HEK293 (cell line): ENCODE results near the gene ARL15.
A peak's percentile ranks its signal among the peaks of the same experiment; 100 is the strongest.

Experiments used
- CTCF ChIA-PET: fragments of 350-600 bp; formaldehyde crosslinking; extraction: SDS; loops from one replicate; lab custom pipeline; 2021; ENCODE audit warnings: antibody characterized with exemption; lab: Yijun Ruan, JAX
- POLR2A ChIA-PET: fragments of 300-600 bp; formaldehyde crosslinking; extraction: SDS; loops from one replicate; lab custom pipeline; 2020; ENCODE audit warnings: antibody characterized with exemption, inconsistent platforms; lab: Yijun Ruan, JAX
- H3K27ac ChIP-seq: fragments of 200-500 bp; sonication (Bioruptor generic); 2 replicates; pipeline ENCODE4 v1.5.1; 2014; ENCODE audit warnings: low read depth, low read length, control low read depth, inconsistent platforms; ENCODE audit errors: extremely low read depth
- H3K36me3 ChIP-seq, 2 experiments: fragments of 200-500 bp in 1 of 2; sonication (Bioruptor generic) in 1 of 2; 1 replicate in 1 of 2; 2 replicates in 1 of 2; pipeline ENCODE4 v1.5.1; 2014 to 2017; ENCODE audit warnings: inconsistent platforms in 2 of 2, low read length in 2 of 2; ENCODE audit not compliant: control insufficient read depth in 2 of 2, insufficient read depth in 1 of 2
- H3K4me1 ChIP-seq: fragments of 200-500 bp; sonication (Bioruptor generic); 2 replicates; pipeline ENCODE4 v1.5.1; 2014; ENCODE audit warnings: mild to moderate bottlenecking, low read length, inconsistent platforms; ENCODE audit not compliant: control insufficient read depth, insufficient read depth
- H3K4me3 ChIP-seq: 2 replicates; pipeline ENCODE4 v1.5.1; 2011; ENCODE audit warnings: low read depth, mild to moderate bottlenecking, control low read depth, low read length, moderate library complexity
- H3K9me3 ChIP-seq: fragments of 200-500 bp; sonication (Bioruptor generic); 2 replicates; pipeline ENCODE4 v1.5.1; 2014; ENCODE audit warnings: low read depth, low read length, inconsistent platforms; ENCODE audit not compliant: control insufficient read depth, insufficient read depth
- HOXA7 ChIP-seq: sonication (generic); formaldehyde crosslinking; IDR thresholded peaks from 2 replicates; pipeline ENCODE4 v1.8.1; 2022; ENCODE audit warnings: missing genetic modification reagents, borderline replicate concordance
- KLF9 ChIP-seq: fragments of 450-650 bp; formaldehyde crosslinking; IDR thresholded peaks from 2 replicates; pipeline ENCODE4 v1.5.1; 2016; ENCODE audit warnings: missing biosample characterization, missing genetic modification characterization, low read depth
- ZBTB20 ChIP-seq: fragments of 450-650 bp; formaldehyde crosslinking; IDR thresholded peaks from 2 replicates; pipeline ENCODE4 v1.5.1; 2016; ENCODE audit warnings: missing biosample characterization, missing genetic modification characterization
- ZFHX2 ChIP-seq: fragments of 450-650 bp; formaldehyde crosslinking; conservative IDR thresholded peaks from 2 replicates; pipeline ENCODE4 v1.5.1; 2016; ENCODE audit warnings: missing biosample characterization, missing genetic modification characterization
- ZFP3 ChIP-seq: fragments of 450-650 bp; formaldehyde crosslinking; IDR thresholded peaks from 2 replicates; pipeline ENCODE4 v1.5.1; 2016; ENCODE audit warnings: low read depth, missing biosample characterization, missing genetic modification characterization
- ZNF121 ChIP-seq: fragments of 450-650 bp; formaldehyde crosslinking; IDR thresholded peaks from 2 replicates; pipeline ENCODE4 v1.5.1; 2016; ENCODE audit warnings: missing biosample characterization, missing genetic modification characterization
- ZNF19 ChIP-seq: fragments of 450-650 bp; formaldehyde crosslinking; IDR thresholded peaks from 2 replicates; pipeline ENCODE4; 2016; ENCODE audit warnings: missing biosample characterization, missing genetic modification characterization, low read depth
- ZNF214 ChIP-seq: fragments of 450-650 bp; formaldehyde crosslinking; IDR thresholded peaks from 2 replicates; pipeline ENCODE4 v1.5.1; 2017; ENCODE audit warnings: missing biosample characterization, mild to moderate bottlenecking, missing genetic modification characterization, borderline replicate concordance
- ZNF24 ChIP-seq: fragments of 450-650 bp; formaldehyde crosslinking; IDR thresholded peaks from 2 replicates; pipeline ENCODE4 v1.5.1; 2016; ENCODE audit warnings: missing biosample characterization, missing genetic modification characterization
- ZNF324 ChIP-seq: fragments of 450-650 bp; formaldehyde crosslinking; IDR thresholded peaks from 2 replicates; pipeline ENCODE4 v1.5.1; 2016; ENCODE audit warnings: missing biosample characterization, missing genetic modification characterization
- ZNF350 ChIP-seq: fragments of 450-650 bp; formaldehyde crosslinking; IDR thresholded peaks from 2 replicates; pipeline ENCODE4 v1.5.0; 2017; ENCODE audit warnings: missing biosample characterization, mild to moderate bottlenecking, missing genetic modification characterization
- ZNF433 ChIP-seq: fragments of 450-650 bp; formaldehyde crosslinking; IDR thresholded peaks from 2 replicates; pipeline ENCODE4 v1.5.1; 2016; ENCODE audit warnings: missing biosample characterization, missing genetic modification characterization, low read depth
- ZNF692 ChIP-seq: fragments of 450-650 bp; formaldehyde crosslinking; IDR thresholded peaks from 2 replicates; pipeline ENCODE4 v1.5.1; 2016; ENCODE audit warnings: missing biosample characterization, missing genetic modification characterization
- ZNF837 ChIP-seq: fragments of 450-650 bp; formaldehyde crosslinking; IDR thresholded peaks from 2 replicates; pipeline ENCODE4 v1.5.1; 2016; ENCODE audit warnings: missing biosample characterization, missing genetic modification characterization
- ZNF843 ChIP-seq: fragments of 450-650 bp; formaldehyde crosslinking; IDR thresholded peaks from 2 replicates; pipeline ENCODE4 v1.5.1; 2016; ENCODE audit warnings: missing biosample characterization, missing genetic modification characterization
- ZXDB ChIP-seq: fragments of 450-650 bp; formaldehyde crosslinking; IDR thresholded peaks from 2 replicates; pipeline ENCODE4 v1.5.1; 2016; ENCODE audit warnings: missing biosample characterization, missing genetic modification characterization
- TF ChIP-seq, protein P1 (sequence below): fragments of 450-650 bp; formaldehyde crosslinking; IDR thresholded peaks from 2 replicates; pipeline ENCODE4 v1.5.1; 2017; ENCODE audit warnings: missing biosample characterization, missing genetic modification characterization

ARL15 gene

DNA sequence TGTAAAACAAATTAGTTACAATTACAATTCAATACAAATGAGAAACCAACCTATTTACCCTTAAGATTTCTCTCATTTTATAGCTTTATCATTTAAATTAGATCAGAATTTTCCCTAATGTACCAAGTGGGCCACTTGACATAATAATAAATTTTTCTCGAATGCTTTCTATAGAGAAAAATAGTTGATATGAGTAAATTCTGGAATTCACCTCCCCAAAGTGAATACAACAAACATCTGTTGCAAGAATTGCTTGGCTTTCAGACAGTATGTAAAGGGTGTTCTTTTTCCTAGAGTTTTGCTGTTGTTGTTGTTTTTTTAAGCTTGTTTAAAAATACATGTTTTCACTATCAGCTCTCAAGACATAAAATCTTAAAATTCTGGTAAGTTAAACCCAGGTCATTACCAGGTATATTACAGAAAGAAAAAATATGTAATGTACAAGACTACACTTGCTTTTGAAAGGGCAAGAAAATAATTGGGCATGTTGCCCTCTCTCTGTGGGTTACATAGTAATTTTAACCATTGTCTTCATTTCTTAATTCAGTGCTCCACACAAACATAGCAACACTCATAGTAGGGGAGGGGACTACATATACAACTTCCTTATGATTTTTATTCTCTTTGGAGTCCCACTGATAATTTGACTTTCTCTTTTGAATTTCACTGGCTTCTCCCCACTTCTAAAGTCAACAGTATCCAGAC, 200.6 kb downstream of the ARL15 start:
- Histone ChIP-seq H3K36me3 (no peaks in the 10 kb centered on the region), H3K4me3 (no peak overlapping the region), H3K9me3 (no peaks in the 10 kb centered on the region), H3K4me1 (0 out of 2 replicates have a peak, but pooled peaks cover 4% of the 10 kb centered on the region), H3K27ac (no peak overlapping the region)
- TF ChIP-seq ZFHX2 (tag by site-specific recombination) (no peak), ZNF843 (tag by site-specific recombination) (0 out of 2 replicates have a peak, but pooled peaks have one; percentile 17), ZNF121 (tag by site-specific recombination) (no peak), ZNF350 (tag by site-specific recombination) (no peak), ZBTB20 (tag by site-specific recombination) (no peak)
- TF ChIP-seq, protein P1, sequence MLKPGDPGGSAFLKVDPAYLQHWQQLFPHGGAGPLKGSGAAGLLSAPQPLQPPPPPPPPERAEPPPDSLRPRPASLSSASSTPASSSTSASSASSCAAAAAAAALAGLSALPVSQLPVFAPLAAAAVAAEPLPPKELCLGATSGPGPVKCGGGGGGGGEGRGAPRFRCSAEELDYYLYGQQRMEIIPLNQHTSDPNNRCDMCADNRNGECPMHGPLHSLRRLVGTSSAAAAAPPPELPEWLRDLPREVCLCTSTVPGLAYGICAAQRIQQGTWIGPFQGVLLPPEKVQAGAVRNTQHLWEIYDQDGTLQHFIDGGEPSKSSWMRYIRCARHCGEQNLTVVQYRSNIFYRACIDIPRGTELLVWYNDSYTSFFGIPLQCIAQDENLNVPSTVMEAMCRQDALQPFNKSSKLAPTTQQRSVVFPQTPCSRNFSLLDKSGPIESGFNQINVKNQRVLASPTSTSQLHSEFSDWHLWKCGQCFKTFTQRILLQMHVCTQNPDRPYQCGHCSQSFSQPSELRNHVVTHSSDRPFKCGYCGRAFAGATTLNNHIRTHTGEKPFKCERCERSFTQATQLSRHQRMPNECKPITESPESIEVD (tag by site-specific recombination) = 0 out of 2 replicates have a peak, but pooled peaks have one; percentile 21
- POLR2A ChIA-PET = no interaction called here
- CTCF ChIA-PET = interaction anchor here (0.6 kb wide), 2 partner anchors 30 to 717 kb away, joined by 3 to 4 read pairs; no protein-coding TSS in a partner anchor

GRCh38 chr5:54108136-54108535, 202.2 kb downstream of the ARL15 start:
- TF ChIP-seq ZXDB (tag by site-specific recombination) (no peak), ZNF214 (tag by site-specific recombination) (no peak), ZNF837 (tag by site-specific recombination) (no peak), HOXA7 (CRISPR knock-in tag) (no peak), ZNF692 (tag by site-specific recombination) (no peak), KLF9 (tag by site-specific recombination) (no peak)
- Histone ChIP-seq H3K9me3 (no peaks in the 10 kb centered on the region), H3K4me3 (no peak overlapping the region), H3K4me1 (0 out of 2 replicates have a peak, but pooled peaks cover 4% of the 10 kb centered on the region), H3K36me3 (no peaks in the 10 kb centered on the region), H3K27ac (no peak overlapping the region)
- ChIA-PET POLR2A (no interaction called here), CTCF (interaction anchor here (1.1 kb wide), 1 partner anchor 10 kb away, joined by 3 read pairs; no protein-coding TSS in a partner anchor)

GRCh38 chr5:54103871-54104270, 206.5 kb downstream of the ARL15 start:
- ChIA-PET CTCF (no interaction called here), POLR2A (no interaction called here)
- Histone ChIP-seq H3K36me3 (no peaks in the 10 kb centered on the region), H3K27ac (no peak overlapping the region), H3K4me1 (no peaks in the 10 kb centered on the region), H3K9me3 (no peaks in the 10 kb centered on the region), H3K4me3 (no peak overlapping the region)
- no peak for TF ChIP-seq ZNF24 (tag by site-specific recombination)
- no peak for TF ChIP-seq ZNF19 (tag by site-specific recombination)
- TF ChIP-seq ZNF433 = no peak
- no peak for TF ChIP-seq ZFP3 (tag by site-specific recombination)
- TF ChIP-seq ZNF324 (tag by site-specific recombination) = no peak
